Measurements from ENCODE around the gene PALLD.

PALLD gene

GRCh38 chr4:168667376-168667775, 170.5 kb downstream of the PALLD start:
- CTCF ChIA-PET: no interaction called here
- H3K27ac ChIP-seq (ENCODE audit: extremely low read depth, low read depth, low read length): no peak overlapping the region
- H3K4me1 ChIP-seq (ENCODE audit: control insufficient read depth, insufficient read depth, low read length): peaks cover 26% of the 10 kb centered on the region
- no peak for TF ChIP-seq KLF8 (tag by site-specific recombination; IDR thresholded peaks at IDR 0.05)
- no peak for TF ChIP-seq AEBP2 (tag by site-specific recombination; IDR thresholded peaks at IDR 0.05; ENCODE audit: borderline replicate concordance)
- TF ChIP-seq ATF2 (tag by site-specific recombination; IDR thresholded peaks at IDR 0.05; ENCODE audit: low read depth): no peak
- TF ChIP-seq ZNF311 (tag by site-specific recombination; IDR thresholded peaks at IDR 0.05; ENCODE audit: borderline replicate concordance): no peak
- TF ChIP-seq YY2 (tag by site-specific recombination; IDR thresholded peaks at IDR 0.05): no peak
- TF ChIP-seq ZNF335 (tag by site-specific recombination; conservative IDR thresholded peaks at IDR 0.05): no peak
- no peak for TF ChIP-seq ZSCAN4 (tag by site-specific recombination; IDR thresholded peaks at IDR 0.05)
- TF ChIP-seq ZNF354C (tag by site-specific recombination; IDR thresholded peaks at IDR 0.05; ENCODE audit: borderline replicate concordance, low read depth): no peak
- no peak overlapping the region for H3K4me3 ChIP-seq (ENCODE audit: low read depth, low read length)
- POLR2A ChIA-PET: no interaction called here
- H3K36me3 ChIP-seq (ENCODE audit: control insufficient read depth in 2 of 2, insufficient read depth in 1 of 2, low read length in 2 of 2): no peaks in the 10 kb centered on the region
- no peaks in the 10 kb centered on the region for H3K9me3 ChIP-seq (ENCODE audit: control insufficient read depth, insufficient read depth, low read depth, low read length)

- ChIA-PET CTCF (no interaction called here), POLR2A (no interaction called here)
- H3K9me3 ChIP-seq (ENCODE audit: control insufficient read depth, insufficient read depth, low read depth, low read length): no peaks in the 10 kb centered on the region
- H3K4me3 ChIP-seq (ENCODE audit: low read depth, low read length): no peak overlapping the region
- H3K36me3 ChIP-seq (ENCODE audit: control insufficient read depth in 2 of 2, insufficient read depth in 1 of 2, low read length in 2 of 2): no peaks in the 10 kb centered on the region
- H3K4me1 ChIP-seq (ENCODE audit: control insufficient read depth, insufficient read depth, low read length): peaks cover 26% of the 10 kb centered on the region
- no peak overlapping the region for H3K27ac ChIP-seq (ENCODE audit: extremely low read depth, low read depth, low read length)
- TF ChIP-seq ZNF660 (tag by site-specific recombination; IDR thresholded peaks at IDR 0.05): no peak
- TF ChIP-seq KLF10 (tag by site-specific recombination; IDR thresholded peaks at IDR 0.05): no peak
- TF ChIP-seq BCL11A (tag by site-specific recombination; IDR thresholded peaks at IDR 0.05; ENCODE audit: low read depth): no peak
Observed at GRCh38 chr4:168667921-168668320, 171.1 kb downstream of the PALLD start.

- ChIA-PET POLR2A (no interaction called here), CTCF (no interaction called here)
- Histone ChIP-seq H3K27ac (ENCODE audit: extremely low read depth, low read depth, low read length) (no peak overlapping the region), H3K36me3 (ENCODE audit: control insufficient read depth in 2 of 2, insufficient read depth in 1 of 2, low read length in 2 of 2) (peaks cover 0 to 3% of the 10 kb centered on the region in 2 experiments; a peak in 1 of 3 replicates), H3K9me3 (ENCODE audit: control insufficient read depth, insufficient read depth, low read depth, low read length) (no peaks in the 10 kb centered on the region), H3K4me3 (ENCODE audit: low read depth, low read length) (no peak overlapping the region), H3K4me1 (ENCODE audit: control insufficient read depth, insufficient read depth, low read length) (peaks cover 10% of the 10 kb centered on the region)
- TF ChIP-seq ZNF157 (tag by site-specific recombination; IDR thresholded peaks at IDR 0.05): no peak
- TF ChIP-seq ZNF121 (tag by site-specific recombination; IDR thresholded peaks at IDR 0.05): no peak
- TF ChIP-seq TRIM28 (IDR thresholded peaks at IDR 0.05; ENCODE audit: borderline replicate concordance, low read length): no peak
- TF ChIP-seq SALL2 (tag by site-specific recombination; IDR thresholded peaks at IDR 0.05; ENCODE audit: borderline replicate concordance): no peak
- no peak for TF ChIP-seq EGR2 (tag by site-specific recombination; IDR thresholded peaks at IDR 0.05; ENCODE audit: low read depth)
- no peak for TF ChIP-seq ZNF18 (tag by site-specific recombination; IDR thresholded peaks at IDR 0.05)
- no peak for TF ChIP-seq ZNF2 (tag by site-specific recombination; IDR thresholded peaks at IDR 0.05)
- no peak for TF ChIP-seq ZNF580 (tag by site-specific recombination; IDR thresholded peaks at IDR 0.05)
- no peak for TF ChIP-seq ZNF155 (tag by site-specific recombination; IDR thresholded peaks at IDR 0.05)
- TF ChIP-seq ZNF324 (tag by site-specific recombination; IDR thresholded peaks at IDR 0.05): no peak
- TF ChIP-seq ZNF169 (tag by site-specific recombination; IDR thresholded peaks at IDR 0.05): no peak
- no peak for TF ChIP-seq GFI1B (tag by site-specific recombination; IDR thresholded peaks at IDR 0.05)
- no peak for TF ChIP-seq BCL6B (tag by site-specific recombination; IDR thresholded peaks at IDR 0.05)
- TF ChIP-seq ZNF514 (tag by site-specific recombination; IDR thresholded peaks at IDR 0.05): no peak
- TF ChIP-seq WT1 (tag by site-specific recombination; IDR thresholded peaks at IDR 0.05): no peak
- TF ChIP-seq ZNF433 (tag by site-specific recombination; IDR thresholded peaks at IDR 0.05; ENCODE audit: low read depth): no peak
Observed at GRCh38 chr4:168673476-168673875, 176.6 kb downstream of the PALLD start.

Measured in HEK293 (cell line).